ENCODE measurements around the gene FABP7. TPM values are rescaled to one million over a fixed set of nuclear protein-coding genes. Genes with fewer than 3 reads are reported as not detected.

The FABP7 gene
- 1.2 and 7.6 TPM in 2 replicates for total RNA-seq (ENCODE audit: low replicate concordance)
- long read RNA-seq, partial matches to known transcripts: 0 of 4 reads
- long read RNA-seq, other reads (novel, unspliced or antisense): 1 of 4 reads

DNA sequence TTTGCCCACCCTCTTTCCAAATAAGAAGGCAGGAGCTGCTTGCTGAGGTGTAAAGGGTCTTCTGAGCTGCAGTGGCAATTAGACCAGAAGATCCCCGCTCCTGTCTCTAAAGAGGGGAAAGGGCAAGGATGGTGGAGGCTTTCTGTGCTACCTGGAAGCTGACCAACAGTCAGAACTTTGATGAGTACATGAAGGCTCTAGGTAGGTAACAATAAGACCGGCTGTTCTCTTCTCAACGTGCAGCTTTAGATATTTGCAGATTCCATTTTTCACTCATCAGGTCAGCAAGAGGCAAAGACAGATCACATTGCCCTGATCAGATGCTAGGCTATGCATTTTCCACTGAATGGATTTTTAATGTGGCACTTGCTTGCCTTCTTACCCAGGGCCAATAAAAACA is at the start of gene FABP7:
Gene FABP7 (plus strand): TSS at position 50 of the 400 bp plus-strand sequence. CDS start 79 bp downstream, at position 129.
- Mint-ChIP-seq H3K4me1 (ENCODE audit: unreplicated experiment) (peaks cover 10% of the 10 kb centered on the region), H3K27me3 (no peaks in the 10 kb centered on the region), H3K27ac (no peak within 1 kb of the TSS), H3K9me3 (peaks cover 4% of the 10 kb centered on the region), H3K4me3 (peak within 1 kb of the TSS; percentile 21), H3K36me3 (no peaks in the 10 kb centered on the region)
- no peak for DNase-seq (ENCODE audit: extremely low spot score, unreplicated experiment)
- TF ChIP-seq, protein P1, sequence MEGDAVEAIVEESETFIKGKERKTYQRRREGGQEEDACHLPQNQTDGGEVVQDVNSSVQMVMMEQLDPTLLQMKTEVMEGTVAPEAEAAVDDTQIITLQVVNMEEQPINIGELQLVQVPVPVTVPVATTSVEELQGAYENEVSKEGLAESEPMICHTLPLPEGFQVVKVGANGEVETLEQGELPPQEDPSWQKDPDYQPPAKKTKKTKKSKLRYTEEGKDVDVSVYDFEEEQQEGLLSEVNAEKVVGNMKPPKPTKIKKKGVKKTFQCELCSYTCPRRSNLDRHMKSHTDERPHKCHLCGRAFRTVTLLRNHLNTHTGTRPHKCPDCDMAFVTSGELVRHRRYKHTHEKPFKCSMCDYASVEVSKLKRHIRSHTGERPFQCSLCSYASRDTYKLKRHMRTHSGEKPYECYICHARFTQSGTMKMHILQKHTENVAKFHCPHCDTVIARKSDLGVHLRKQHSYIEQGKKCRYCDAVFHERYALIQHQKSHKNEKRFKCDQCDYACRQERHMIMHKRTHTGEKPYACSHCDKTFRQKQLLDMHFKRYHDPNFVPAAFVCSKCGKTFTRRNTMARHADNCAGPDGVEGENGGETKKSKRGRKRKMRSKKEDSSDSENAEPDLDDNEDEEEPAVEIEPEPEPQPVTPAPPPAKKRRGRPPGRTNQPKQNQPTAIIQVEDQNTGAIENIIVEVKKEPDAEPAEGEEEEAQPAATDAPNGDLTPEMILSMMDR (conservative IDR thresholded peaks at IDR 0.05): no peak

DNA sequence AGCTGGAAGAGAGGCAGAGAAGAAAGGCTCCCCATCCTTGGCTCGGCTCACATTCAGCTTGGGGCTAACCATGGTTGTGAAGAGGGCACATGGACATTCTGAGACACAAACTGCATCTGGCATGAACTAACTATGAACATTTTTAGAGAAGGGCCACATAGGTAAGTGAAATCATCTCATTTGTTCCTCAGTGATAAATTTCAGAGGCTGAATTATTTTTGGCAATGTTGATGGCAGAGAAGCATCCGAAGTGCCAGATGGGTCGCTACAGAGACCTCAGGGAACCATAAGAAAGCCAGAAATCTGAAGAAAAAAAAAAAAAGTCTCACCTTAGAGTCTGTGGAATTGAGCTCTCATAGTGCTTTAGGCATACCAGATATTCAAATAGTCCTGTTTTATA is 49.2 kb upstream of the FABP7 start:
- H3K27ac Mint-ChIP-seq: no peak overlapping the region
- no peak overlapping the region for H3K4me3 Mint-ChIP-seq

DNA sequence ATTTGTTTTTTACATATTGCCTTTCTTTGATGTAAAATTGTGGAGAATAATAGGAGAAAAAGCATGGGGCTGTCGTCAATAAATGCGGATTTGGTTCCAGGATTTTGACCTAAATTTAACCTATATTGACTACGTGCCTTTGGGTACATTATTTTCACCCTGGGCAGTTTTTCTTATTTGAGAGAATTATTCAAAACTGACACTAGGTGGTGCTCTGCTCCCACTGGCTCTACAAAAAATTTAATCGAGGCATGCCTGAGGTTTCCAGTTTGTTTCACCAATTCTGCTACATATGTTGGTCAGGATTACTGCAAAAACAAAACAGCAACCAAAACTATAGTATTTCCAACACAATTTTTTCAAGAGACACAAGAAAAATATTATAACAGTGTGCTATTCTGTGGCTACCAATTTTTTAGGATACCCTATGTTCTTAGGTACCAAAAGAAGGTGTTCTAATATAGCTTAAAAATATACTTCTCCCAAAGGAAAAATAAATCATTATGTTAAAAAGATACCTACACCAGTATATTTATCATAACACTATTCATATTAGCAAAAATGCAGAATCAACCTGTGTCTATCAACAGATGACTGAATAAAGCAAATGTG is 48.6 kb upstream of the FABP7 start:
- Mint-ChIP-seq H3K36me3 (no peaks in the 10 kb centered on the region), H3K27me3 (no peaks in the 10 kb centered on the region), H3K4me3 (no peak overlapping the region), H3K9me3 (no peaks in the 10 kb centered on the region), H3K4me1 (ENCODE audit: unreplicated experiment) (peaks cover 11% of the 10 kb centered on the region), H3K27ac (no peak overlapping the region)
- TF ChIP-seq, protein P1 (conservative IDR thresholded peaks at IDR 0.05): peak; percentile 91
- no peak for DNase-seq (ENCODE audit: extremely low spot score, unreplicated experiment)

More for the DNA sequence above, 49.2 kb upstream of the FABP7 start:
- H3K9me3 Mint-ChIP-seq: no peaks in the 10 kb centered on the region
- H3K36me3 Mint-ChIP-seq: no peaks in the 10 kb centered on the region
- no peaks in the 10 kb centered on the region for H3K27me3 Mint-ChIP-seq
- no peak for DNase-seq (ENCODE audit: extremely low spot score, unreplicated experiment)
- TF ChIP-seq, protein P1 (conservative IDR thresholded peaks at IDR 0.05): no peak
- peaks cover 6% of the 10 kb centered on the region for H3K4me1 Mint-ChIP-seq (ENCODE audit: unreplicated experiment)

DNA sequence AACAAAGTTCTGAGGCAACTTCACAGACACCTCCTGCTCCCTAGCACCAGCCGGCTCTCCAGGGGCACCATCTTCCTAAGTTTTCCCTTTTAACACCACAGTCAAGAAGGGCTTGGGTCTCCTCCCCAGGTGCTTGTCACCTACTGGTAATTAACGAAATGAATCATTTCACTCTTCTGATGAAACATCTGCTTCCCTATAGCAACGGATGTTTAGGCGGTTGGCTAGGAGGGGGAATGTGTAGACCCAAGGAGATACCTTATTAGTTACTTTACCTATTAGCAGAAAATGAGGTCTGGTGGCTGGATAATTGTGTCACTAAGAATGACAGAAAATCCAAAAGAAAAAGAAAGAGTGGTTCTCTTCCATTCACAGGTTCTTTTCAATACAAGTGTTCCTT is 46.3 kb upstream of the FABP7 start:
- H3K4me3 Mint-ChIP-seq: no peak overlapping the region
- H3K36me3 Mint-ChIP-seq: no peaks in the 10 kb centered on the region
- H3K4me1 Mint-ChIP-seq (ENCODE audit: unreplicated experiment): peaks cover 16% of the 10 kb centered on the region
- TF ChIP-seq, protein P1 (conservative IDR thresholded peaks at IDR 0.05): no peak
- no peaks in the 10 kb centered on the region for H3K27me3 Mint-ChIP-seq
- no peak overlapping the region for H3K27ac Mint-ChIP-seq
- no peaks in the 10 kb centered on the region for H3K9me3 Mint-ChIP-seq
- DNase-seq (ENCODE audit: extremely low spot score, unreplicated experiment): no peak

DNA sequence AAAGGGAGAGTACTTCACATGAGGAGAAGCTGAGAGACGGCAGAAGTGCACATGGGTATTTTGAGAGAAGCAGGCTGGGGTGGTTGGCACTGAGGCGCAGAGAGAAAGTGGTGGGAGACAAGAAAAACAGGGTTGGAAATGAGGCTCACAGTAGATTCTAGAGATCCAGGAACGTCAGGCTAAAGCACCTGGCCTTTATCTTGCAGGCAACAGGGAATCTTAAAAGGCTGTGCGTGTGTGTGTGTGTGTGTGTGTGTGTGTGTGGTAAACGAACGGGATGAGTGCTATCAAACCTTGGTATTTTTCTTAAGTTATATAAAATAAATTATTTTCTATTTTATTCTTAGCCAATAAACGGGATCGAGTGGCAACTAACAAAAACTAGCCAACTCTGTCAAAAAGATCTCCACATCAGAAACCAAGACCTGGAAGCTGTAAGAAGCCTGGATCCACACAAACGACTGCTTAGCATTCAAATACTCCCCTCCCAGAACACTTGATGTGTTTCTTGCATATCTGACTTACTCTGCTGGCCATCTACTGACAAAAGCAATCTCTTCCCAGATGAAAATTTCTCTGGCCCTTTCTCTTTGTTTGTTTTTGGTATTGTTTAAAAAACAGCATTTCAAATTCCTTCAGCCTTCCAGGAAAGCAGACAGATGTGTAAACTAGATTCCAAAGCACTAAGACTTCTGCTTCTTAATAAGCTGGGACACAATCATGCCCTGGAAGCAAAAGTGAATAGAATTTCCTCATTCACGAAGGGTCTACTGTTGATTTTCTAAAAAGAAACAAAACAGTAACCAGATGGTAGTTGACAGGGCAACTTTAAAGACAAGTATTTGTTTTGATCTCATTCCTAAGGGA is 44.8 kb upstream of the FABP7 start:
- H3K27me3 Mint-ChIP-seq: no peaks in the 10 kb centered on the region
- DNase-seq (ENCODE audit: extremely low spot score, unreplicated experiment): no peak
- H3K36me3 Mint-ChIP-seq: no peaks in the 10 kb centered on the region
- TF ChIP-seq, protein P1 (conservative IDR thresholded peaks at IDR 0.05): no peak
- peaks cover 16% of the 10 kb centered on the region for H3K4me1 Mint-ChIP-seq (ENCODE audit: unreplicated experiment)
- H3K9me3 Mint-ChIP-seq: no peaks in the 10 kb centered on the region
- H3K4me3 Mint-ChIP-seq: peak overlapping the region; percentile 29
- H3K27ac Mint-ChIP-seq: peak overlapping the region; percentile 16

Data from type B pancreatic cell (in vitro differentiated cells).